Right atrium auricular region (tissue), 2 donors: ENCODE results near the gene DDHD1. TPM values are rescaled to one million over a fixed set of nuclear protein-coding genes. Genes with fewer than 3 reads are reported as not detected.

Source experiments
- total RNA-seq, 2 donors: library from RNA; depleted of rRNA; stranded (reverse); fragments of >200 nt; gene quantifications; one replicate each; pipeline ENCODE4 v1.1.0, GENCODE V29; 2016

DDHD1 gene
- total RNA-seq, 2 donors from 2014 or later: 6.9 to 8.6 TPM

Other genes with a start within 250 kb of the DDHD1 start
- gene FERMT2, start 202.3 kb downstream of the DDHD1 start, total RNA-seq: 100 to 1,000 TPM in 1 of 2 donors, 10 to 100 TPM in 1; 89.1 to 101 TPM